ENCODE results near the gene PSMG4.

DNA sequence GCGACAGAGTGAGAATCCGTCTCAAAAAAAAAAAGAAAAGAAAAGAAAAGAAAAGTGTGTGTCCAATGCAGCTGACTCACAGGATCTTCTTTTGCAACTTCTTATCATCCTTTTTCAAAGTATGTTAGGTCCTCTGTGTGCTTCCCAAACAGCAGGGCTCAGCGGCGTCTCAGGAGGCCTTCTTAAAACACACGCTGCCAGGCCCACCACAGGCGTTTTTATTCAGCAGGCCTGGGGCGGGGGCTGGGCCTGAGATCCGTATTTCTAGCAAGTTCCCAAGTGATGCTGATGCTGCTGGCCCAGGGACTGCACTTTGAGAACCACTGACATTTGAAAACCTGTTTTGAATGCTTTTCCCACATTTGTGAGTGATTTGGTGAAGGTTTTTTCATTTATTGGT is 57.1 kb downstream of the PSMG4 start:
- TF ChIP-seq, protein P1, sequence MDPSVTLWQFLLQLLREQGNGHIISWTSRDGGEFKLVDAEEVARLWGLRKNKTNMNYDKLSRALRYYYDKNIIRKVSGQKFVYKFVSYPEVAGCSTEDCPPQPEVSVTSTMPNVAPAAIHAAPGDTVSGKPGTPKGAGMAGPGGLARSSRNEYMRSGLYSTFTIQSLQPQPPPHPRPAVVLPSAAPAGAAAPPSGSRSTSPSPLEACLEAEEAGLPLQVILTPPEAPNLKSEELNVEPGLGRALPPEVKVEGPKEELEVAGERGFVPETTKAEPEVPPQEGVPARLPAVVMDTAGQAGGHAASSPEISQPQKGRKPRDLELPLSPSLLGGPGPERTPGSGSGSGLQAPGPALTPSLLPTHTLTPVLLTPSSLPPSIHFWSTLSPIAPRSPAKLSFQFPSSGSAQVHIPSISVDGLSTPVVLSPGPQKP (IDR thresholded peaks at IDR 0.05; ENCODE audit: low read depth, low read length) = no peak
- TF ChIP-seq EP300 (IDR thresholded peaks at IDR 0.05) (no peak), KDM1A (IDR thresholded peaks at IDR 0.05; ENCODE audit: low read depth) (no peak), RCOR1 (IDR thresholded peaks at IDR 0.05; ENCODE audit: low read depth, low read length) (no peak)
- TF ChIP-seq, protein P2, sequence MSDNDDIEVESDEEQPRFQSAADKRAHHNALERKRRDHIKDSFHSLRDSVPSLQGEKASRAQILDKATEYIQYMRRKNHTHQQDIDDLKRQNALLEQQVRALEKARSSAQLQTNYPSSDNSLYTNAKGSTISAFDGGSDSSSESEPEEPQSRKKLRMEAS (IDR thresholded peaks at IDR 0.05) = no peak
- TF ChIP-seq, protein P3, sequence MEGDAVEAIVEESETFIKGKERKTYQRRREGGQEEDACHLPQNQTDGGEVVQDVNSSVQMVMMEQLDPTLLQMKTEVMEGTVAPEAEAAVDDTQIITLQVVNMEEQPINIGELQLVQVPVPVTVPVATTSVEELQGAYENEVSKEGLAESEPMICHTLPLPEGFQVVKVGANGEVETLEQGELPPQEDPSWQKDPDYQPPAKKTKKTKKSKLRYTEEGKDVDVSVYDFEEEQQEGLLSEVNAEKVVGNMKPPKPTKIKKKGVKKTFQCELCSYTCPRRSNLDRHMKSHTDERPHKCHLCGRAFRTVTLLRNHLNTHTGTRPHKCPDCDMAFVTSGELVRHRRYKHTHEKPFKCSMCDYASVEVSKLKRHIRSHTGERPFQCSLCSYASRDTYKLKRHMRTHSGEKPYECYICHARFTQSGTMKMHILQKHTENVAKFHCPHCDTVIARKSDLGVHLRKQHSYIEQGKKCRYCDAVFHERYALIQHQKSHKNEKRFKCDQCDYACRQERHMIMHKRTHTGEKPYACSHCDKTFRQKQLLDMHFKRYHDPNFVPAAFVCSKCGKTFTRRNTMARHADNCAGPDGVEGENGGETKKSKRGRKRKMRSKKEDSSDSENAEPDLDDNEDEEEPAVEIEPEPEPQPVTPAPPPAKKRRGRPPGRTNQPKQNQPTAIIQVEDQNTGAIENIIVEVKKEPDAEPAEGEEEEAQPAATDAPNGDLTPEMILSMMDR (IDR thresholded peaks at IDR 0.05) = no peak

Measured in A549 (cell line).